ENCODE data around the gene FCGBP.
A peak's percentile ranks its signal among the peaks of the same experiment; 100 is the strongest.
"Not testable (repeated sequence)": the region's sequence is repeated elsewhere in the genome, so short reads cannot be mapped to it uniquely, and the experiment has no call there.

FCGBP gene

DNA sequence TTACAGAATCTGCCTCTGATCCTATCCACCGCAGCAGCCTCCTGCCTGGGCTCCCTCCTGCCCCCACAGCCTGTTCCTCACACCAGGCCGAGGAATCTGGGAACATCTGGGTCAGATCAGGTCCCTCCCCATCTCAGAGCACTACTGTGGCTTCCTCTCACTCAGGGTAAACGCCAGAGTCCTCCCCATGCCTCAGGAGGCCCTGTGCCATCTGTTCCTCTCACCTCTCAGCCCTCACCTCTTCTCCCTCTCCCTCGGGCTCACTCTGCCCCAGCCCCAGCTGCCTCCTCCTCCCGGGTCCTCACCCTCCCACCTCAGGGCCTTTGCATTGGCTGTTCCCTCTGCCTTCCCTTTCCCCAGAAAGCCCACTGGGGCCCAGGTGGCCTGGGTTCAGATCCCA, 18.2 kb downstream of the FCGBP start:
- no peak for DNase-seq

GRCh38 chr19:39915848-39916215, 18.6 kb downstream of the FCGBP start:
- no peak for DNase-seq

DNA sequence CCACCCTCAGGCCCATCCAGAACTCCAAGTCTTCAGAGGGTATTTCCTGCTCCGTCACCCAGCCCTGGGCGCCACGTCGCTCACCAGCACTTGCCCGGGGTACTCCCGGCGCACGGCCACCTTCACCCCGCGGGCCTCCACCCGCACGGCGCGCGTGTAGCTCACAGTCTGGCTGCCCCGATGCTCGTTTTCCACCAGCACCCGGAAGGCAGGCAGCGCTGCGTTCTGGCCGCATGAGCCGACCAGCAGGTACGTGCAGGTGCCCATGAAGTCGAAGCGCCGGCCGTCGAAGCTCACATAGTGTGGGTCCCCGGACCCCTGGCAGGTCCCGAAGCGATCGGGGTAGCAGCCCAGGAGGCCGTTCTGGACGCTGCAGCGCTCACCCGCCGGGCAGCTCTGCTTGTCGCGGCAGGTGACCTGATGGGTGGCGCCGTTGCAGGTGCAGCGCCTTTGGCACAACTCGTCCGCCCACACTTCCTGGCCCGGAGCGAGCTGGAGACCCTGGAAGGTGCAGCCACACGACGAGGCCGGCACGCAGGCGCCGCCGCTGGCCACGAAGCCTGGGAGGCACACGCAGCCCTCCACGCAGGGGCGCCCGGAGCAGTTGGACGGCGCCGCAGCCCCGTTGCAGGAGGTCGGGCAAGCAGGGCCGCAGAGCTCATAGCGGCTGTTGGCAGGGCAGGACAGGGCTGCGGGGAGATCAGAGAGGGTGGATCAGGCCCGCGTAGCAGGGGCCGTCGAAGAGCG, 19.2 kb downstream of the FCGBP start:
- DNase-seq, result no peak

GRCh38 chr19:39913682-39914333, 20.6 kb downstream of the FCGBP start:
- no peak for DNase-seq

DNA sequence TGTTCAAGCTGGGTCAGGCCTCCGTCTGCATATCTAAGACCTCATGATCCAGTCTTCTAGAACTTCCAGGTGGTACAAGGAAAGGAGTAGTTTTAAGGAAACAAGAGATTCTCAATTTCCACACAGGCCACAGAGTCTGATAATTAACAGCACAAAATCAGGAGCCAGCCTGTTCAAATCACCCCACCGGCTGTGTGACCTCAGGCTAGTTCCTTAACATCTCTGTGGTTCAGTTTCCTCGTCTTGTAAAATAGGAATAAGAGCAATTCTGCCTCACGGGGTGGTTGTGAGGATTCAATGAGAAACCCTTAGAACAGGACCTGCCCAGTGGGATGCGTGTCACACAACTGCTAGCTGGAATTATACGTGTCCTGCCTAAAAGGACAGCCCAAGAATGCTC, 25.6 kb downstream of the FCGBP start:
- DNase-seq, result no peak

DNA sequence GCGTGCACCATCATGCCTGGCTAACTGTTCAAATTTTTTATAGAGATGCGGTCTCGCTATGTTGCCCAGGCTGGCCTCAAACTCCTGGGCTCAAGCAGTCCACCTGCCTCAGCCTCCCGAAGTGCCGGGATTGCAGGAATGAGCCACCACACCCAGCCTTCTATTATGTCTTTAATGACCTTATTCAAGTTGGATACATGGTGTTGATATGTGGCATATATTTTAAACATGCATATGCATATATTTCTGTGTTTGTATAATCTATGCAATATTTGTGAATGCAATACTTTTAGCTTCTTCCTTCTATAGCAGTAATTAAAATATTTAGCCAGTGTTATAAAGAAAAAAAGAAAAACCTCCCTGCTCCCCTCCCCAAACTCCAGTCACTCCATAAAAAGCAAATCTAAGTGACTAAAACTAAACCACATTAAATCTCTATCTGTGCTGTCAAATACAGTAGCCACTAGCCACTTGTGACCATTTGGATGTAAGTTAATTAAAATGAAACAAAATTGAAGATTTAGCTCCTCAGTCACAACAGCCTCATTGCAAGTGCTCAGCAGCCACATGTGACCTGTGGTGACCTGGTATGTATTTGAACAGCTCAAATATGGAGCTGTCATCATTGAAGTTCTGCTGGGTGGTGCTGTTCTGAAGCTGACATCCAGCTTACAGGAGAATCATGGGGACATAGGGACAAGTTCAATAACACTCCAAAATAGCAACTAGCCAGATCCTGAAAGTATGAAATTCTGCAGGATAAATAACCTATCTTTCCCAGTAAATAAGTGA, 27.4 kb downstream of the FCGBP start:
- no peak for DNase-seq

DNA sequence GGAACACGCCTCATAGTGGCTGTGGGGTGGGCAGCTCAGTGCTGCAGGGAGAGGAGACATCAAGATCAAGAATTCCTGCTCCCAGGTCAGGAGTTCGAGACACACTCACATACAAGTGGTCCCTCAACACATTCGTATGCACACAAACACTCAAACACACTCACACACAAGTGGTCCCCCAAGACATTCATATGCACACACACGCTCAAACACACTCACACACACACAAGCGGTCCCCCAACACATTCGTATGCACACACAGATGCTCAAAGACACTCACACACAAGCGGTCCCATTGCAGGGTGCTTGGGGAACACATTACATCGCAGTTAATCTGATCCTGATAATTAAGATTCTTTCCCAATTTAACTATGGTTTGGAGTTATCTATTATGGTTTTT, 28.2 kb downstream of the FCGBP start:
- DNase-seq, result peak; percentile 4

- DNase-seq, result not testable (repeated sequence)
Measured at GRCh38 chr19:39903486-39904091, 30.8 kb downstream of the FCGBP start.

- DNase-seq, result not testable (repeated sequence)
Measured at GRCh38 chr19:39902326-39902725, 32.1 kb downstream of the FCGBP start.

DNA sequence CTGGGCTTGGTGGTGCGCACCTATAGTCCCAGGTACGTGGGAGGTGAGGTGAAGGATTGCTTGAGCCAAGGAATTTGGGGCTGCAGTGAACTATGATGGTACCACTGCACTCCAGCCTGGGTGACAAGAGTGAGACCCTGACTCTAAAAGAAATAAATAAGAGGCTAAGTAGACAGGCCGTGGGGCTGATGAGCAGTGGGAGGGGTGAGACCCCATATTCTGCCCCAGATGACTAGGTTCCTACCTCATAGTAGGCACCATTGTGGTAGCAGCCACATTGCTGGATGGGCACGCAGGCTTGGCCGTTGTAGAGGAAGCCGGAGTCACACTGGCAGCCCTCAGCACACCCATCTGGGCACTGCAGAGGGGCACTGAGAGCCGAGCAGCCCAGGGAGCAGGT, 32.8 kb downstream of the FCGBP start:
- DNase-seq, result not testable (repeated sequence)

DNA sequence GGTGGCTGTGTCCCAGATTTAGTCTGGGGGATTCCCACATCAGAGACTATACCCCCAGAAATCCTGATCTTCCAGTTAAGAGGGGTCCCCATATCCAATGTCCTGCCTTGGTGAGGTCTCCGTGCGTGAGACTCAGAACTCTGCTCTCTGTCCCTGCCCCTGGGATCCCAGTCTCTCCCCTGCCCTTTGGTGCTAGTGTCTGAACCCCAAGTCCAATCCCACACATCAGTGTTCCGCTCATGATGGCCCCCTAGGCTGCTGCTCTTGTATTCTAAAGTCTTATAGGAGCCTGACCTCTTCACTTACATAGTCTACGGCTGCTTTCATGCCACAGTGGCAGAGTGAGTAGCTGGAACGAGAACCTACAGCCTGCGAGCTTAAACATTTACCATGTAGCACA, 35.6 kb downstream of the FCGBP start:
- DNase-seq, result not testable (repeated sequence)

DNA sequence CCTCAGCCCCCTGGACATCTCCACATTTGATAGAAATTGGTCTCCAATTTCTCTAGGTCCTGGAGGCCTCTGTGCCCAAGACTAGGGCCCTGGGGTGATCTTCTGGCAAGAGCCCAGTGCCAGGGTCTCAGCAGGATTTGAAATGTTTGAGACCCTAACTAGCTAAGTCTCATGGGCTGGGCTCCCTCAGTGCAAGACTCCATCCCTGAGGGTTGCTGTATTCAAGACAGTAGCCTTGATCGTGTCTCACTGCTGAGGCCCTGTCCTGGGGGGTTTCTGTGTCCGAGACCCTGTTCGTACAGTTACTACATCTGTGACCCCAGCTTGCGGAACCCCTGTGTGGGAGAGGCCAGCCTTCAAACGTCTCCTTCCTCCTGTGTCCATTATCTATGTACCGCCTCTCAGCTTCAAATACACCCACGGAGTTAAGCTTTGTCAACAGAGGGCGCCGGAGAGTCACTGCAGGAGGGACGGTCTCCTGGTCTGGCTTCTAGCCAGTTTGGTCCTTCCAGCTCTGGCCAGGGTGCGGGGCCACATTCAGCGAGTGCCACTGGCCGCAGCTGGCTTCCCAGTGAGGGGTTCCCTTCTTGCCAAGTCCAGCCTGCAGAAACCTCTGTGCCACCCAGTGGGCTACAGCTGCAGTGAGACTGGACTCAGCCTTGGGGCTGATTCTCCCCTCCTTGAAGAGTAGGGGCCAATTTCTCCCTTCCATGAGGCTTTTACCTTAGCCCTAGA, 36.8 kb downstream of the FCGBP start:
- DNase-seq, result peak; percentile 48

DNA sequence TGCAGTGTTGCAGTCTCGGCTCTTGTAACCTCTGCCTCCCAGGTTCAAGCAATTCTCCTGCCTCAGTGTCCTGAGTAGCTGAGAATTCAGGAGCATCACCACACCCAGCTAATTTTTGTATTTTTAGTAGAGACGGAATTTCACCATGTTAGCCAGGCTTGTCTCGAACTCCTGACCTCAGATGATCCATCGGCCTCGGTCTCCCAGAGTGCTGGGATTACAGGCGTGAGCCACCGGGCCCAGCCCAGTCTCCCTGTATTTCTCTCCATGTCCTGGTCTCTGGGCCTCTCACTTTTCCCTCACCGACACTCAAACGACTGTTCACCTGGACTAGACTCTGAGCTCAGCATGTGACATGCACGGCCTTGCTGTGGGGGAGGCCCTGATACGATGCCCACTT, 39.3 kb downstream of the FCGBP start:
- DNase-seq, result not testable (repeated sequence)

DNA sequence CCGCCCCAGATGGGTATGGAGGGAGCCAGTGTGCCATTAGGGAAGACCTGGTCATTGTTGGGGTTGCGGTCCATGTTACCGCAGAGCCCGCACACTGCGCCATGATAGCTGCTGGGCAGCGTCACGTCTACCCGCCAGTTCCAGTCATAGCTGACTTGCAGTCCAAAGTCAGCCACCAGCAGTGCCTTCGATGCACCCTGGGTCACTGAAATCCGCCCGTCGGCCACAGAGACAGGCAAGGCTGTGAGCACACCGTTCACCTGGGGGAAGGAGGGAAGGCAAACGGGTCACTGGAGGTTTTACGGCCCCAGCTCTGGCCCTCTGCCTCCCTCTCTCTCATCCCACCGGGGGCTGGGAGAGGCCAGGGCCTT, 40.2 kb downstream of the FCGBP start:
- not testable (repeated sequence) for DNase-seq

DNA sequence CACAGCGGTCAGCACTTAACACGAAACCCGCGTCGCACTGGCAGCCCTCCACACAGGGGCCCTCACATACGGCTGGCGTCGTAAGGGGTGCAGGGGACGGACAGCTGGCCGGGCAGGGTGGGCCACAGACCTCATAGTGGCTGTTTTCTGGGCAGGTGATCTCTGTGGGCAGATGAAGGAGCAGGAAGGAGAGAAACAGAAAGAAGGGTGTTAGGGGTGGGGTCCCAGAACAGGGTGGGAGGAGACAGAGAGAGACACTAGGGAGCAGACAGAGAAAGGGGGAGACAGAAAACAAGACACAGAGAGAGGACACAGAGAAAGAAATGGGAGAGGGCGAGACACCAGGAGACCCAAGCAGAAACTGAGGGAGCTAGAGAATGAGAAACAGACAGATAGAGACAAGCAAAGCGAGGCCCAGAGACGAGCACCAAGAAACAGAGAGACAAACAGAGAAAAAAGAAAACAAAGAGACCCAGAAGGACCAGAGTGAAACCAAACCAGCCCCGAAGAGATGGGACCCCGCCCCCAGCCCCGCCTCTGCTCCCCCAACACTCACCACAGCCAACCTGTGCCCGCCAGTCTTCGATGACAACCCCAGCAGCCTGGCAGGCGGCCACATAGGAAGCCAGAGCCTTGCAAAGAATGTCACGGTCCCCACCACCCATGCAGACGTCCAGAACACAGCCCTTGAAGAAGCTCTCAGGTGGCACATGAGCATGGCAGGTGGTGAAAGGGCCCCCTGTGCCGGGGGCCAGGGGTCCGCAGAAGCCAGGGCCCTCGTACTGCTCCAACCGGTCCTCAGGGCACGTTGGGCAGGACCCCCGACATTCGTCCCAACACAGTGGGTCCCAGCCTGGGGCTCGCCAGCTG, 40.8 kb downstream of the FCGBP start:
- peak; percentile 72 for DNase-seq

DNA sequence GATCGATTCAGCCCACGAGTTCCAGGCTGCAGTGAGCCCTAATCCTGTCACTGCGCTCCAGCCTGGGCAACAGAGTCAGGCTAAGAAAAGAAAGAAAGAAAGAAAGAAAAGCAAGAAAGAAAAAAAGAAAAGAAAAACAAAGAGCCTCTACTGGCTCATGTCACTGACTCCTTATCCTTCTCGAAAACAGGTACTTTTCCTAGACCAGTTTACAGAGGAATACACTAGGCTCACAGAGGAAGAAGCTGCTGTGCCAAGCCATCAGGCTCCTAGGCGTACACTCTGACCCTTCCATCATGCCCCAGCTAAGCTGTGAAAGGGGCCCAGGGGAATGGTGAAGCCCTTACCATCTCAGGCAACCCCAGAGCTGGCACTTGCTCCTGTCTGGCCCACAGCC, 41.9 kb downstream of the FCGBP start:
- not testable (repeated sequence) for DNase-seq

DNA sequence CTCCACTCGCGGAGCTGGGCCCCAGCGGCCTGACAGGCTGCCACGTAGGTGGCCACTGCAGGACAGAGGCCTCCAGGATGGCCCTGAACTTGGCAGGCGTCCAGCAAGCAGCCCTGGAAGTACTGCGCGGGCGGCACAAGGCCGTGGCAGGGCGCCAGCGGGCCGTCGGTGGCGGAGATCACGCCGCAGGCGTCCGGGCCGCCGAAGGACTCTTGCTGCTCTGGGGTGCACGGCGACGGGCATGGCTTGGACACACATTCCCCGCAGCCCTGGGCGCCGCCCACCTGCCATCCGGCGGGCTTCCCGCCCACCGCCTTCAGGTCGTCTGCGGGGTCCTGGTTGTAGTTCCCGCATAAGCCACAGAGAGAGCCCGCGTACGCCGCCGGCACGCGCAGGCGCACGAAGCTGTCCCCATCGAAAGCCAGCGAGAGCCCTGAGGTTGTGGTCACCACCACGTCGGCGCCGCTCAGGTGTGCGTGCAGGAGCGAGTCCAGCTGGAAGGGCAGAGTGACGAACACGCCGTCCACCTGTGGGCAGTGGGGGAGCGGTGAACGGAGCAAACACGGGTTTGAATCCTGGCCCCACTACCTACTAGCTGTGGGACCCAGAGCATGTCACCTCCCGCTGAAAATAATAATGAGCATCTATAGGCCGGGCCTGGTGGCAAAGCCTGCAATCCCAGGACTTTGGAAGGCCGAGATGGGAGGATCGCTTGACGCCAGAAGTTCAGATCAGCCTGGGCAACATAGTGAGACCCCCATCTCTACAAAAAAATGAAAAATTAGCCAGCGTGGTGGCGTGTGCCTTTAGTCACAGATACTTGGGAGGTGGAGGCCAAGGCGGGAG, 42.6 kb downstream of the FCGBP start:
- DNase-seq, result not testable (repeated sequence)

DNA sequence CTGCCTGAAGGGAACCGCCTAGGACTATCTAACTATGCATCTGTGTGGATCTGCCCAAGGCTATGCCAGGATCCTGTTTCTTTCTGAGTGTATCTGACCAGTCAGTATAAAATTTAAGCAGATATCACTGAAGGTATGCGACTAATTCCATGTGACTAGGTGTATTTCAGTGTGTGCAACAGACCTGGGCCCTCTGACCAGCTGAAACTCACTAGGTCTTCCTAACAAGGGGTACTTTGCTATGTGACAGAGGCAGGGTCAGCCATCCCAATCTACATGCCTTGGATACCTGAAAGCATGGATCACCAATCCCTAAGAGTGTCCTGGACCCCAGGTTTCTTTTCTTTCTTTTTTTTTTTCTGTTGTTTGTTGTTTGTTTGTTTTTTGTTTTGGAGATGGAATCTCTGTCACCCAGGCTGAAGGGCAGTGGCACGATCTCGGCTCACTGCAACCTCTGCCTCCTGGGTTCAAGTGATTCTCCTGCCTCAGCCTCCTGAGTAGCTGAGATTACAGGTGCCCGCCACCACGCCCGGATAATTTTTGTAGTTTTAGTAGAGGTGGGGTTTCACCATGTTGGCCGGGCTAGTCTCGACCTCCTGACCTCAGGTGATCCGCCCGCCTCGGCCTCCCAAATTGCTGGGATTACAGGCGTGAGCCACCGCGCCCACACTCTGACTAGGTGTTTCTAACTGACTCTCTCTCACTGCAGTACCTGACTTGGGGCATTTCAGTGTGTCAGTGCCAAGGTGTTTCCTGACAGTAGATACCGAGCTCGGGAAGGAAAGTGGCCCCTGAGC, 43.5 kb downstream of the FCGBP start:
- DNase-seq, result no peak

DNA sequence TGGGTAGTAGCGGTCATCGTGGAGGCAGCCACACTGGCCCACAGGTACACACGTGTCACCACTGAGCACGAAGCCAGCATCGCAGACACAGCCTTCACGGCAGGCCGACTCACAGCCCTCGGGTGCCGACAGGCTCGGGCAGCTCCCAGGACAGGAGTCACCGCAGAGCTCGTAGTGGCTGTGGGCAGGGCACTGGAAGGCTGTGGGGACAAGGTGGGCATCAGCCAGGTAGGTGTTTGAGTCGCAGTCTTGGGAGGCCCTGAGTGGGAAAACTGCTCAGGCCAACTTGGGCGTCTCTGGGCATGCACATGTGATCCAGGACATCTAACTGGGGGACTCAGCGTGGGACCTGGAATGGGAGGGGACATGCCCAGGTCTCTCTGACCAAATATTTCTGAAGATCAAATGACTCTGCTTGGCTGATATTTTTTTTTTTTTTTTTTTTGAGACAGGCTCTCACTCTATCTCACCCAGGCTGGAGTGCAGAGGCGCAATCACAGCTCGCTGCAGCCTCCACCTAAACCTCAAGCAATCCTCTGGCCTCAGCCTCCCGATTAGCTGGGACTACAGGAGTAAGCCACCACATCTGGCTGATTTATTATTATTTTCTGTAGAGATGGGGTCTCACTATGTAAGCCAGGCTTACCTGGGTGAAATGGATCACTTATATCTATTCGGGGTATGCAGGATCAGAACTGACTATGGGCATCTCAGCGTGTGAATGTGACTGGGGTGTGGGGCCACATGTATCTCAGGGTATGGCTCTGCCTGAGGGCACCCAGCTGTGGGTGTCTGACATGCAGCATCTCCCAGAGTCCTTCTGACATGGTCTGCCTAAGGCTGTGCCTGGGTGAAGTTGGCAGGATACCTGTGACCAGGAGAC, 44.3 kb downstream of the FCGBP start:
- DNase-seq, result not testable (repeated sequence)

Data from activated T-cell treated with anti-CD3 and anti-CD28 coated beads, Interleukin-2, amount 50 U/mL, for 1 hour (primary cell).